Mononuclear cell (primary cell): ENCODE measurements around the gene BSND. TPM values are rescaled to one million over a fixed set of nuclear protein-coding genes. Genes with fewer than 3 reads are reported as not detected.

Source experiments
- H3K27me3 ChIP-seq: 2 replicates; pipeline ENCODE4 v1.6.0; 2011; ENCODE audit warnings: low read length, control low read depth; ENCODE audit not compliant: insufficient read depth
- H3K4me1 ChIP-seq: 2 replicates; pipeline ENCODE4 v1.5.1; 2011; ENCODE audit warnings: mild to moderate bottlenecking, low read length, control low read depth; ENCODE audit not compliant: insufficient read depth
- H3K4me3 ChIP-seq: 2 replicates; pipeline ENCODE4 v1.5.1; 2011; ENCODE audit warnings: mild to moderate bottlenecking, low read length, moderate library complexity
- H3K9me3 ChIP-seq: 2 replicates; pipeline ENCODE4 v1.5.1; 2011; ENCODE audit warnings: low read depth, mild to moderate bottlenecking, control low read depth, low read length
- total RNA-seq: library from RNA; depleted of rRNA; stranded (reverse); fragments of >200 nt; gene quantifications from one replicate; pipeline ENCODE4 v1.2.3, GENCODE V29; 2012

BSND gene
- total RNA-seq, 1 donor: not detected

- peaks cover 16% of the 10 kb centered on the region for H3K4me1 ChIP-seq
- no peak overlapping the region for H3K4me3 ChIP-seq
- H3K9me3 ChIP-seq: no peaks in the 10 kb centered on the region
- H3K27me3 ChIP-seq: peaks cover 19% of the 10 kb centered on the region
Observed at GRCh38 chr1:54994355-54994990, 4.3 kb upstream of the BSND start.

- Histone ChIP-seq H3K4me3 (no peak overlapping the region), H3K27me3 (peaks cover 19% of the 10 kb centered on the region), H3K9me3 (no peaks in the 10 kb centered on the region), H3K4me1 (peaks cover 16% of the 10 kb centered on the region)
Observed at GRCh38 chr1:54995013-54995760, 3.5 kb upstream of the BSND start.

GRCh38 chr1:54995835-54996234, 2.9 kb upstream of the BSND start:
- peaks cover 19% of the 10 kb centered on the region for H3K27me3 ChIP-seq
- peaks cover 16% of the 10 kb centered on the region for H3K4me1 ChIP-seq
- H3K4me3 ChIP-seq: no peak overlapping the region
- H3K9me3 ChIP-seq: no peaks in the 10 kb centered on the region

- H3K4me3 ChIP-seq: no peak overlapping the region
- H3K9me3 ChIP-seq: no peaks in the 10 kb centered on the region
- peaks cover 16% of the 10 kb centered on the region for H3K4me1 ChIP-seq
- H3K27me3 ChIP-seq: peaks cover 19% of the 10 kb centered on the region
Observed at GRCh38 chr1:54996359-54996868, 2.3 kb upstream of the BSND start.

- H3K4me3 ChIP-seq: no peak overlapping the region
- peaks cover 16% of the 10 kb centered on the region for H3K4me1 ChIP-seq
- H3K9me3 ChIP-seq: no peaks in the 10 kb centered on the region
- peaks cover 19% of the 10 kb centered on the region for H3K27me3 ChIP-seq
Observed at GRCh38 chr1:54996869-54997710, 1.6 kb upstream of the BSND start.

GRCh38 chr1:54997711-54997986, 1.1 kb upstream of the BSND start:
- H3K4me1 ChIP-seq: peaks cover 16% of the 10 kb centered on the region
- no peak overlapping the region for H3K4me3 ChIP-seq
- H3K27me3 ChIP-seq: peaks cover 19% of the 10 kb centered on the region
- no peaks in the 10 kb centered on the region for H3K9me3 ChIP-seq

- Histone ChIP-seq H3K9me3 (no peaks in the 10 kb centered on the region), H3K4me1 (peaks cover 16% of the 10 kb centered on the region), H3K27me3 (peaks cover 19% of the 10 kb centered on the region), H3K4me3 (no peak overlapping the region)
Observed at GRCh38 chr1:54998100-54998499, 633 bp upstream of the BSND start.

- peaks cover 16% of the 10 kb centered on the region for H3K4me1 ChIP-seq
- H3K4me3 ChIP-seq: no peak overlapping the region
- H3K9me3 ChIP-seq: no peaks in the 10 kb centered on the region
- H3K27me3 ChIP-seq: peaks cover 19% of the 10 kb centered on the region
Observed at GRCh38 chr1:55000110-55001085, 1.7 kb downstream of the BSND start.

GRCh38 chr1:55001311-55001710, 2.6 kb downstream of the BSND start:
- peaks cover 9% of the 10 kb centered on the region for H3K4me1 ChIP-seq
- H3K4me3 ChIP-seq: no peak overlapping the region
- H3K9me3 ChIP-seq: no peaks in the 10 kb centered on the region
- peaks cover 19% of the 10 kb centered on the region for H3K27me3 ChIP-seq

- Histone ChIP-seq H3K27me3 (peaks cover 9% of the 10 kb centered on the region), H3K4me1 (no peaks in the 10 kb centered on the region), H3K9me3 (no peaks in the 10 kb centered on the region), H3K4me3 (no peak overlapping the region)
Observed at GRCh38 chr1:55002686-55003085, 4.0 kb downstream of the BSND start.

- Histone ChIP-seq H3K4me1 (no peaks in the 10 kb centered on the region), H3K27me3 (no peaks in the 10 kb centered on the region), H3K9me3 (no peaks in the 10 kb centered on the region), H3K4me3 (no peak overlapping the region)
Observed at GRCh38 chr1:55005351-55006140, 6.8 kb downstream of the BSND start.

- no peaks in the 10 kb centered on the region for H3K4me1 ChIP-seq
- no peak overlapping the region for H3K4me3 ChIP-seq
- H3K27me3 ChIP-seq: no peaks in the 10 kb centered on the region
- no peaks in the 10 kb centered on the region for H3K9me3 ChIP-seq
Observed at GRCh38 chr1:55006931-55007330, 8.2 kb downstream of the BSND start.

- no peak overlapping the region for H3K4me3 ChIP-seq
Observed at GRCh38 chr1:55007625-55008024, 8.9 kb downstream of the BSND start.

More at GRCh38 chr1:55007625-55008024, 8.9 kb downstream of the BSND start:
- Histone ChIP-seq H3K27me3 (no peaks in the 10 kb centered on the region), H3K4me1 (no peaks in the 10 kb centered on the region), H3K9me3 (no peaks in the 10 kb centered on the region)
